Activated naive CD4-positive, alpha-beta T cell treated with anti-CD3 and anti-CD28 coated beads, Interleukin-2, amount 10 ng/mL, durations not matched to agents 7 days and 5 days (primary cell): ENCODE measurements around the gene WDR87.

Experiments used
- CTCF ChIA-PET: fragments of 350-600 bp; sonication (Branson Sonifier 250); formaldehyde crosslinking; loops from one replicate; lab custom pipeline; 2021; ENCODE audit warnings: antibody characterized with exemption; lab: Charles Lee
- DNase-seq: peaks from one replicate; pipeline ENCODE4 v3.0.0-alpha.2; 2020
- H3K27ac Mint-ChIP-seq: one replicate; pipeline ENCODE4 v1.8.0; 2021; ENCODE audit warnings: mild to moderate bottlenecking, moderate library complexity, mixed read lengths
- H3K27me3 Mint-ChIP-seq: one replicate; pipeline ENCODE4 v1.8.0; 2021; ENCODE audit warnings: mild to moderate bottlenecking, mixed read lengths
- H3K36me3 Mint-ChIP-seq: one replicate; pipeline ENCODE4 v1.8.0; 2021; ENCODE audit warnings: mixed read lengths
- H3K4me1 Mint-ChIP-seq: one replicate; pipeline ENCODE4 v1.8.0; 2021; ENCODE audit warnings: mixed read lengths
- H3K4me3 Mint-ChIP-seq: one replicate; pipeline ENCODE4 v1.8.0; 2021; ENCODE audit warnings: mild to moderate bottlenecking, moderate library complexity, mixed read lengths
- H3K9me3 Mint-ChIP-seq: one replicate; pipeline ENCODE4 v1.8.0; 2021; ENCODE audit warnings: mixed read lengths

WDR87 gene

DNA sequence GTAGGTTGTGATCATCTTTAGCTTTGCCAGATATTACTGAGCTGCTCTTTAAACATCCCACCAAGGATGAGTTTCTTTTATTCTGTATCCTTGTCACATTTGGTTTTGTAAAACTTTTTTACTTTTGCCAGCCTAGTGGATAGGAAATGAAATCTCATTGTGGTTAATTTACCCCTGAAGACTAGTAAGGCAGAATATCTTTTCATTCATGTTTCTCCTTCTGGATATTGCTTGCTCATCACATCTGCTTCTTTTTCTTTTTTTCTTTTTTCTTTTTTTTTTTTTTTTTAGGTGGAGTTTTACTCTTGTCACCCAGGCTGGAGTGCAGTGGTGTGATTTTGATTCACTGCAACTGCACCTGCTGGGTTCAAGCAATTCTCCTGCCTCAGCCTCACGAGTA is 32.0 kb upstream of the WDR87 start:
- no peak overlapping the region for H3K27ac Mint-ChIP-seq
- no peak overlapping the region for H3K4me3 Mint-ChIP-seq
- H3K4me1 Mint-ChIP-seq = peaks cover 4% of the 10 kb centered on the region
- H3K36me3 Mint-ChIP-seq = peaks cover 3% of the 10 kb centered on the region
- no peak for DNase-seq
- H3K9me3 Mint-ChIP-seq = peaks cover 21% of the 10 kb centered on the region
- no peaks in the 10 kb centered on the region for H3K27me3 Mint-ChIP-seq
- CTCF ChIA-PET = interaction anchor here (1.7 kb wide), 1 partner anchor 36 kb away, joined by 3 read pairs; no protein-coding TSS in a partner anchor

GRCh38 chr19:37936886-37937285 is 30.5 kb upstream of the WDR87 start:
- no peak for DNase-seq
- no peak overlapping the region for H3K4me3 Mint-ChIP-seq
- CTCF ChIA-PET = no interaction called here
- H3K9me3 Mint-ChIP-seq = peaks cover 21% of the 10 kb centered on the region
- peaks cover 4% of the 10 kb centered on the region for H3K4me1 Mint-ChIP-seq
- H3K27ac Mint-ChIP-seq = no peak overlapping the region
- H3K27me3 Mint-ChIP-seq = no peaks in the 10 kb centered on the region
- H3K36me3 Mint-ChIP-seq = peaks cover 3% of the 10 kb centered on the region

GRCh38 chr19:37936166-37936565 is 29.8 kb upstream of the WDR87 start:
- no peak for DNase-seq
- Mint-ChIP-seq H3K27me3 (no peaks in the 10 kb centered on the region), H3K36me3 (peaks cover 4% of the 10 kb centered on the region), H3K27ac (no peak overlapping the region), H3K9me3 (peaks cover 21% of the 10 kb centered on the region), H3K4me3 (no peak overlapping the region), H3K4me1 (peaks cover 4% of the 10 kb centered on the region)
- CTCF ChIA-PET = no interaction called here

GRCh38 chr19:37935341-37935740 is 28.9 kb upstream of the WDR87 start:
- Mint-ChIP-seq H3K27me3 (no peaks in the 10 kb centered on the region), H3K27ac (no peak overlapping the region), H3K36me3 (peaks cover 8% of the 10 kb centered on the region), H3K4me1 (peaks cover 4% of the 10 kb centered on the region), H3K4me3 (no peak overlapping the region), H3K9me3 (peaks cover 21% of the 10 kb centered on the region)
- no peak for DNase-seq
- CTCF ChIA-PET = no interaction called here

GRCh38 chr19:37933937-37934358 is 27.6 kb upstream of the WDR87 start:
- CTCF ChIA-PET = no interaction called here
- Mint-ChIP-seq H3K4me1 (peaks cover 4% of the 10 kb centered on the region), H3K4me3 (no peak overlapping the region), H3K36me3 (peaks cover 8% of the 10 kb centered on the region), H3K9me3 (peaks cover 21% of the 10 kb centered on the region), H3K27ac (no peak overlapping the region), H3K27me3 (no peaks in the 10 kb centered on the region)
- DNase-seq = no peak

- CTCF ChIA-PET = no interaction called here
- H3K27ac Mint-ChIP-seq = no peak overlapping the region
- no peak for DNase-seq
Measured at GRCh38 chr19:37932985-37933936, 26.9 kb upstream of the WDR87 start.

DNA sequence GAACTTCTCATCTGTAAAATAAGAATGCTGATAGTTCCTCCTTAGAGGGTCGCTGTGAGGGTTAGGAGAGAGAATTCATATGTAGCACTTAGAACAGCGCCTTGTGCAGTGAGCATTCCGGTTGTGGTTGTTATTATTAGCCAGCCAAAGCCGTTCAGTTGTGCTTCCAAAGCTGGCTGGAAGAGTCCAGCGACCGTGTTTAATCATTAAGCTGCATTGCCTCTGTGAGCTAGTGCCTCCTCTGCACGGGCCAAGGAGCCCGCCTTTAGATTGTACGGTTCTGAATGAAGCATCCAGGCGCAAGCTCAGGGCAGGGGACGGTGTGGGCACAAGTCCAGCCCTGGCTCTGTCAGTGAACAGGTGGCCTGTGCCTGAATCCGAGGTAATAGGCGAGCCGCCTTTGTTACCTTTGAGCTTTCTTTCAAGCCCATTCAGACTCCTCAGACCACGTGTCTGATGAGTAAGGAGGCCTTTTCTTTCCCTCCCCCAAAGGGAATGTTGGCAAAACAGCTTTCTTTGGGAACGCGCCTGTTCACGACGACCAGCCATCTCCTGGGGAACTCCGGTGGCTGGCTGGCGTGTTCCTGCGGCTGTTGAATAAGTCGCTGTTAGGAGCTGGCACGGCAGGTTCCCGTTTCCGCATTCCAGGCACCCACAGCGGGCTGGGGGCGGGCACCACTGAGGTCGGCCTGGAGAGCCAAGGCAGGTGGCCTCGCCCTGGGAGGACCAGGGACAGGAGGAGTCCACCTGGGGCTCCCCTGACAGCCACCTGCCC is 25.7 kb upstream of the WDR87 start:
- peaks cover 8% of the 10 kb centered on the region for H3K36me3 Mint-ChIP-seq
- no peaks in the 10 kb centered on the region for H3K4me1 Mint-ChIP-seq

More at GRCh38 chr19:37932985-37933936, 26.9 kb upstream of the WDR87 start:
- Mint-ChIP-seq H3K36me3 (peaks cover 8% of the 10 kb centered on the region), H3K4me1 (peaks cover 3% of the 10 kb centered on the region), H3K27me3 (no peaks in the 10 kb centered on the region), H3K4me3 (no peak overlapping the region), H3K9me3 (peaks cover 21% of the 10 kb centered on the region)

DNA sequence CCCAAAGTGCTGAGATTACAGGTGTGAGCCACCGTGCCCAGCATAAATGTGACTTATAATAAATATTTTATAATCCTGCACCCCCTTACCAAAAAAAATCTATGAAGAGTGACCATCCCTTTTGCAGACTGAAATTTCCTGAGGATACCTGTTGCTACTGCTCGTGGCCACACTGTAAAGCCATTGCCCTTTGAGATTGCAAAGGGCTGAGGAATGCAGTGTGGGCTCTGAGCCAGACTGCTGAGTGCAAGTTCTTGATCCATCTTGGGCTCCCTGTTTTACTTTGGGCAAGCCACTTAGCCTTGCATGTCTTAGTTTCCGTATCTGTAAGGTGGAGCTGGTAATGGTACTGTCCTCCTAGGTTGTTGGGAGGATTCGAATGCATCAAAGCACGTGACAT is 24.0 kb upstream of the WDR87 start:
- Mint-ChIP-seq H3K27ac (no peak overlapping the region), H3K4me1 (no peaks in the 10 kb centered on the region), H3K9me3 (peaks cover 8% of the 10 kb centered on the region), H3K27me3 (no peaks in the 10 kb centered on the region), H3K36me3 (peaks cover 6% of the 10 kb centered on the region), H3K4me3 (no peak overlapping the region)
- CTCF ChIA-PET = no interaction called here
- no peak for DNase-seq

More for the DNA sequence above, 25.7 kb upstream of the WDR87 start:
- Mint-ChIP-seq H3K27me3 (no peaks in the 10 kb centered on the region), H3K9me3 (peaks cover 21% of the 10 kb centered on the region), H3K4me3 (no peak overlapping the region), H3K27ac (no peak overlapping the region)
- no peak for DNase-seq
- CTCF ChIA-PET = interaction anchor here (0.9 to 1.0 kb wide), 2 partner anchors 14 to 29 kb away, joined by 3 read pairs; no protein-coding TSS in a partner anchor

GRCh38 chr19:37929355-37929923 is 23.0 kb upstream of the WDR87 start:
- H3K36me3 Mint-ChIP-seq = peaks cover 8% of the 10 kb centered on the region
- no peak for DNase-seq
- CTCF ChIA-PET = no interaction called here
- no peaks in the 10 kb centered on the region for H3K27me3 Mint-ChIP-seq
- H3K9me3 Mint-ChIP-seq = peaks cover 1% of the 10 kb centered on the region
- no peaks in the 10 kb centered on the region for H3K4me1 Mint-ChIP-seq
- no peak overlapping the region for H3K27ac Mint-ChIP-seq
- no peak overlapping the region for H3K4me3 Mint-ChIP-seq

DNA sequence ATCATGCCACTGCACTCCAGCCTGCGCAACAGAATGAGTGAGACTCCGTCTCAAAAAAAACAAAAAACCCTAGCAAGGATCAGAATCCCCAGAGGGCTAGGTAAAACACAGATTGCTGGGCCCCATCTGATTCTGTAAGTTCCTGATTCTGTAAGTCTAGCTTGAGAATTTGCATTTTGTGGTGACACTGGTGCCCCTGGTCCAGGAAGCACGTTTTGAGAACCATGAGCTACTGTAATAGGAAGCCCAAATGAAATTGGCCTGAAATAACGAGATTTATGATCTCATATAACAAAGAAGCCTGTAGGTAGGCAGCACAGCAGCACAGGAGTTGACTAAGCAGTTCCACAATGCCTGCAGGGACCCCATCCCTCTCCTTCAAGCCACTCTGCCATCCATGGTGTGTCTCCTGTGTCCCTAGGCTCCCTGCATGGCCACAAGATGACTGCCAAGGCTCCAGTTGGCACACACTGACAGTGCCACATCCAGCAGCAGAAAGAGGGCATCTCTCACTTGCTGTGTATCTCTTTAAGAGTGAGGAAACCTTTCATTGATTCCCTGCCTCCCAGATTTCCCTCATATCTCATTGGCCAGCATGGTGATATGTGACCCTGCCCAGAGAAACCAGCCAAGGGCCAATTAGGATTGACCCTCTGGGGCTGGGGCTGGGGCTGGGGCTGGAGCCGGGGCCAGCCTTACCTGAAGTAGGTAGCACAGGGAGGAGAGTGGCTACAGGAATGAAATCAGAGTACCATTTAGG is 22.3 kb upstream of the WDR87 start:
- CTCF ChIA-PET = no interaction called here
- DNase-seq = no peak
- Mint-ChIP-seq H3K36me3 (peaks cover 8% of the 10 kb centered on the region), H3K4me1 (no peaks in the 10 kb centered on the region), H3K27me3 (no peaks in the 10 kb centered on the region), H3K9me3 (no peaks in the 10 kb centered on the region), H3K4me3 (no peak overlapping the region), H3K27ac (no peak overlapping the region)

- H3K36me3 Mint-ChIP-seq = peaks cover 9% of the 10 kb centered on the region
- no peaks in the 10 kb centered on the region for H3K27me3 Mint-ChIP-seq
- H3K9me3 Mint-ChIP-seq = no peaks in the 10 kb centered on the region
- no peaks in the 10 kb centered on the region for H3K4me1 Mint-ChIP-seq
- no peak for DNase-seq
- no peak overlapping the region for H3K27ac Mint-ChIP-seq
- H3K4me3 Mint-ChIP-seq = no peak overlapping the region
- CTCF ChIA-PET = interaction anchor here (0.7 kb wide), 1 partner anchor 26 kb away, joined by 3 read pairs; no protein-coding TSS in a partner anchor
Measured at GRCh38 chr19:37926711-37927110, 20.3 kb upstream of the WDR87 start.

- Mint-ChIP-seq H3K27ac (no peak overlapping the region), H3K36me3 (peaks cover 9% of the 10 kb centered on the region), H3K4me3 (no peak overlapping the region), H3K4me1 (peaks cover 2% of the 10 kb centered on the region), H3K9me3 (no peaks in the 10 kb centered on the region), H3K27me3 (no peaks in the 10 kb centered on the region)
- DNase-seq = no peak
- CTCF ChIA-PET = no interaction called here
Measured at GRCh38 chr19:37926255-37926654, 19.9 kb upstream of the WDR87 start.

- H3K27ac Mint-ChIP-seq = no peak overlapping the region
- H3K36me3 Mint-ChIP-seq = peaks cover 4% of the 10 kb centered on the region
- H3K4me3 Mint-ChIP-seq = no peak overlapping the region
- H3K9me3 Mint-ChIP-seq = no peaks in the 10 kb centered on the region
- H3K4me1 Mint-ChIP-seq = peaks cover 9% of the 10 kb centered on the region
- DNase-seq = no peak
- CTCF ChIA-PET = no interaction called here
- H3K27me3 Mint-ChIP-seq = no peaks in the 10 kb centered on the region
Measured at GRCh38 chr19:37925212-37925611, 18.8 kb upstream of the WDR87 start.
